Germinal center (tissue), 1 donor: ENCODE data around the gene HHATL.

Source experiments
- DNase-seq: peaks from one replicate; pipeline ENCODE4 v3.0.0; 2012; ENCODE audit warnings: mixed read lengths, low spot score

Gene HHATL

DNA sequence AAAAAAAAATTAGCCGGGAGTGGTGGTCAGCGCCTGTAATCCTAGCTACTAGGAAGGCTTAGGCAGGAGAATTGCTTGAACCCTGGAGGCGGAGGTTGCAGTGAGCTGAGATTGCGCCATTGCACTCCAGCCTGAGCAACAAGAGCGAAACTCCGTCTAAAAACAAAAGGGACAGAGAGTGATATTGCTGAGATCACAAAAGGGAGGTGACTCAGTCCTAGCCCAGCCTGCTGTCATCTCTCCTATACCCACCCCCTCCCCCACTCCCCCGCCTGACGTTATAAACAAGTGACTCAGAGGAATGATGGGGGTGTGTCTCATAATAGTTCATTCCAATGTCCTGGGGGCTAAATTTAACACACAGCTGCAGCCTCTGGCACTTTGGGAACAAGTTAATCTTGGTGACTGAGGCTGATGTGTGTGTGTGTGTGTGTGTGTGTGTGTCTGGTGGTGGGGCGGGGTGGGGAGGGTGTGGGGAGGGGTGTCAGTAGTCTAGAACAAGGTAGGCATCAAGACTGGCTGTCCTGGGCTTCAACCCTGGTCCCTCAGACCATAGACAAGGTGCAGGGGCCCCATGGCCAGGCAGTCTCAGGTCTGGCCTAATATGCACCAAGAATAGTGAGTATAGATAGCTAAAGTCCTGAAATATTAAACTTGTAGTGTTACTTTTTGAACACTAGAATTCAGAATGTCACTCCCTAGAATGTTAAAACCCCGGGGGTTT, 18.6 kb downstream of the HHATL start:
- DNase-seq, result no peak

DNA sequence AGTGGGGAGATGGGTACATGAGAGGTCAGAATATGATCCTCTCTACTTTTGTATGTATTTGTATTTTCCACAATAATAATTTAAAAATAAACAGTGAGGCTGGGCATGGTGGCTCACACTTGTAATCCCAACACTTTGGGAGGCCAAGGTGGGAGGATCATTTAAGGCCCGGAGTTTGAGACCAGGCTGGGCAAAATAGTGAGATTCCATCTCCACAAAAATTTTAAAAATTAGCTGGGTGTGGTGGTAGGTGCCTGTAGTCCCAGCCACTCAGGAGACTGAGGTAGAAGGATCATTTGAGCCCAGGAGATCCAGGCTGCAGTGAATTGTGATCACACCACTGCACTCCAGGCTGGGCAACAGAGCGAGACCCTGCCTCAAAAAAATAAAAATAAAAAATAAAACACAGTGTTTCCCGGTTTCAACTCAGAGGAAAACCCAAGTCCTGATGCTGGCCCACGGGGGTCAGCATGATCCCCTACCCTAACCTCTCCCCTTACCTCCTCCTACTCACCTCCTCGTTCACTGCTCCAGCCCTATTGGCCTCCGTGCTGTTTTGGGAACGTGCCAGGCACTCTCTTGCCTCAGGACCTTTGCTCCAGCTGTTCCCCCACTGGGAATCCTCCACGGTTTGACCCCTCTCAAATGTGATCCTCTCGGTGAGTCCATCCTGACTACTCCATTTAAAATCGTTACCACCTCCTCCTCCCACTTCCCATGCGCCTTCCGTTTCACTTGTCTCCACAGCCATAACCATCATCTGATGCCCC, 20.1 kb downstream of the HHATL start:
- DNase-seq, result no peak

DNA sequence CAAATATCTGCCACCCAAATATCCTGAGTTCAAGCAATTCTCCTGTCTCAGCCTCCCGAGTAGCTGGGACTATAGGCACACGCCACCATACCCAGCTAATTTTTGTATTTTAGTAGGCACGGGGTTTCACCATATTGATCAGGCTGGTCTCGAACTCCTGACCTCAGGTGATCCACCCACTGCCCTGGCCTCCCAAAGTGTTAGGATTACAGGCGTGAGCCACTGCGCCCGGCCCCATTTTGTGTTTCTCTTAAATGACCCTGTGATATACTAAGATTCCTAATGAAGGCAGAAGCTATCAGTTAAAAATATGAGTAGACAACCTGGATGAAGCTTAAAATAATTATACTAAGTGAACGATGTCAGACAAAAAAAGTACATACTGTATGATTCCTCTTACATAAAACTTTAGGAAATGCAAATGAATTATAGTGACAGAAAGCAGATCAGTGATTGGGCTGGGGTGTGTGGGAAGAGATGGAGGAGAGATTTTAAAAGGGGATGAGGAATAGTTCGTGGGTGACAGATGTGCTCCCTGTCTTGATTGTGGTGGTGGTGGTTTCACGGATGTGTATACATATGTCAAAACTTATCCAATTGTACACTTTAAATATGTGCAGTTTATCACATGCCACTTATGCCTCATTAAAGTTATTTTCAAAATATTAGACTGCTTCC, 21.1 kb downstream of the HHATL start:
- no peak for DNase-seq

DNA sequence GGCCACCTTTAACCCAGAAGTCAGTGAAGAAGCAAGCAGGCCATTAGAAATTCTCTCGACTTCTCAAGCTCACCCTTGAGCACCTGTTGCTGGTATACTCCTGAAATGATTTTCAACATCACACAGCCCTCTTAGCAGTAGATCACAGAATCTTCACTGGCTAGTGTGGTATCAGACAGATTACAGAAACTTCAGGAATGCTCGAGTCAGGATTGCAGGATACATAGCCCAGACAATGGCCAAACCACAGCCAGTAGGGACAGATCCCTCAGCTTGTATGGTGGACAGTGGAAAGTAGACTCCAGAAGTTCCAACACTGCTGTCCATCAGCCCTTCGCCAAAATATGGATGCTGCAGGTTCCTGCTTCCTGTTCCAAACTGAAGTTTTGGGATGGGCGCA, 21.8 kb downstream of the HHATL start:
- DNase-seq, result no peak

GRCh38 chr3:42680271-42680670, 22.3 kb downstream of the HHATL start:
- DNase-seq, result no peak

DNA sequence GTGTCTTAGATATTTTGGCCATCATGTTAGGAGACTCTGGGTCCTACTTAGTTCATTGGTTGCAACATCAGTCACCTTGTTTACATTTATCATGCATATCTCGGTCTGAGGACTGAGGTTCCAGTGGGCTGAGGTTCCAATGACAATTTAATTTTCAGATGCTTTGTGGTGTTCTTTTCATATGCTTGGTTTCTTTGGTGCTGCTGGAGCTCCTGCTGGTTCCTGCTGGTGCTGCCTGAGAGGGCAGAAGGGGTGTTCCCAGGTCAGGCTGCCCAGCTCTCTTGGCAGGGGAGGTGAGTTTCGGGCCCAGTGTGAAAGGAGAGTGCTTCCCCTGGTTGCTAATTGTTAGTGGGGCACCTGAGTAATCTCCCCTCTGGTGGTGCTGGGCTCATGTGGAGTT, 24.2 kb downstream of the HHATL start:
- no peak for DNase-seq

DNA sequence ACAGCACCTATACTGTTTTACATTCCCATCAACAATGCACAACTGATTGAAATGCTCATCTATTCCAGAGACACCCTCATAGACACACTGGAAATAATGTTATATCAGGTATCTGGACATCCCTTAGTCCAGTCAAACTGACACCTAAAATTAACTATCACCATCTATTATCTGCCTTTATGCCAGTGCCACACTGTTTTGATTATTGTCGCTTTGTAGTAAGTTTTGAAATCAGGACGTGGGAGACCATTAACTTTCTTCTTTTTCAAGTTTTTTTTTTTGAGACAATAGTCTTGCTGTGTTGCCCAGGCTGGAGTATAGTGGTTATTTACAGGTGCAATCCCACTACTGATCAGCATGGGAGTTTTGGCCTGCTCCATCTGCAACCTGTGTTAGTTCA, 26.7 kb downstream of the HHATL start:
- DNase-seq, result no peak

DNA sequence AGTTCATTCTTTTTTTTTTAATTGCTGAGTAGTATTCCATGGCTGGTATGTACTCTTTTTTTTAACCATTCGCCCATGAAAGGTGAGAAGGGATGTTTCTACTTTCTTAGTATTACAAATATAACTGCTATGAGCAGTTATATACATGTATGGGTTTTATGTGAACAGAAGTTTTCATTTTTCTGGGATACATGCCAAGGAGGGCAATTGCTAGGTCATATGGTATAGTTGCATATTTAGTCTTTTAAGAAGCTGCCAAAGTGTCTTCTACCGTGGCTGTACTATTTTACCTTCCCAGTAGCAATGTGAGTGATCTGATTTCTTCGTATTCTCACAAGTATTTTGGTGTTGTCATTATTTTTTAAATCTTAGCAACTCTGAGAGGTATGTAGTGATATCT, 28.5 kb downstream of the HHATL start:
- no peak for DNase-seq

- DNase-seq, result no peak
Observed at GRCh38 chr3:42673082-42673481, 29.5 kb downstream of the HHATL start.

GRCh38 chr3:42672515-42672914, 30.1 kb downstream of the HHATL start:
- DNase-seq, result no peak

GRCh38 chr3:42670670-42671069, 31.9 kb downstream of the HHATL start:
- DNase-seq, result no peak

DNA sequence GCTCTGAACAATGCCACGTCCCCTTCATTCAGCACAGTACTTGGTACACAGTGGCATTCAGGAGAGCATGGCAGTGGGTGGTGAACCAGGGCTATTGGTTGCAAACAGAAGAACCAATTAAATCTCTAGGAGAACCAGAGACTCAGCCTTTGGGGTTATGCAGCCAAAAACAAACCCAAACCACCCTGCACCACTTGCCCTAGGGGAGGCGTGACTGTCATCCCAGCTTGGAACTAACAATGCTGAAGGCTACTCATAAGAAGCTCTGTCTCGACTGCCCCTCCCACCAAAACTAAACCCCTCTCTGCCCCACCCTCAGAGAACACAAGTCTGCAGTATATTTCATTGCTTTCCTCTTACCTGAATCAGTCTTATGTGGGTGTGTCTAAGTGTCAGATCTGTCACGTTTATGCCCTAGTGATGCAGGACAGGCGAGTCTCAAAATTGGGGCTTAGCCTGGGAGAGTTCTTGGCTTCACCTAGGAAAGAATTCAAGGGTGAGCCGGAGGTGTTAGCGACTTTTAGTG, 32.5 kb downstream of the HHATL start:
- DNase-seq, result no peak

DNA sequence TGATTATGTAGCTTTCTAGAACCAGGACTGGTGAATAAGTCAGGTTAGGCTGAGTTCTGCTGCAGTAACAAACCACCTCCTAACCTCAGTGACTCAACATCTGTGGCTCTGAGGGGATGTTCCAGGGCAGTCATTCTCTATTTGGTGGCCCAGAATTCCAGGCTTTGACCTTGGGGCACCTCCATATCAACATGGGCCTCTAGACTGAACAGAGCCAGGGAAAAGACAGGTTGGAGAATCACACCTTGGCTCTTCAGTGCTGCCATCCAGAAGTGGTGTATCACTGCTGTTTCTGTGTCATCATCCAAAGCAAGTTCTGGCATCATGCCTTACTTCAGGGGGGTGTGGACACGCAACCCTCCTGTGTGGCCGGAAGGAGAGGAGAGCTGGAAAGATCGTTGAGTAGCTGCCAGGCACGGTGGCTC, 33.8 kb downstream of the HHATL start:
- no peak for DNase-seq

- no peak for DNase-seq
Observed at GRCh38 chr3:42668413-42668760, 34.2 kb downstream of the HHATL start.

DNA sequence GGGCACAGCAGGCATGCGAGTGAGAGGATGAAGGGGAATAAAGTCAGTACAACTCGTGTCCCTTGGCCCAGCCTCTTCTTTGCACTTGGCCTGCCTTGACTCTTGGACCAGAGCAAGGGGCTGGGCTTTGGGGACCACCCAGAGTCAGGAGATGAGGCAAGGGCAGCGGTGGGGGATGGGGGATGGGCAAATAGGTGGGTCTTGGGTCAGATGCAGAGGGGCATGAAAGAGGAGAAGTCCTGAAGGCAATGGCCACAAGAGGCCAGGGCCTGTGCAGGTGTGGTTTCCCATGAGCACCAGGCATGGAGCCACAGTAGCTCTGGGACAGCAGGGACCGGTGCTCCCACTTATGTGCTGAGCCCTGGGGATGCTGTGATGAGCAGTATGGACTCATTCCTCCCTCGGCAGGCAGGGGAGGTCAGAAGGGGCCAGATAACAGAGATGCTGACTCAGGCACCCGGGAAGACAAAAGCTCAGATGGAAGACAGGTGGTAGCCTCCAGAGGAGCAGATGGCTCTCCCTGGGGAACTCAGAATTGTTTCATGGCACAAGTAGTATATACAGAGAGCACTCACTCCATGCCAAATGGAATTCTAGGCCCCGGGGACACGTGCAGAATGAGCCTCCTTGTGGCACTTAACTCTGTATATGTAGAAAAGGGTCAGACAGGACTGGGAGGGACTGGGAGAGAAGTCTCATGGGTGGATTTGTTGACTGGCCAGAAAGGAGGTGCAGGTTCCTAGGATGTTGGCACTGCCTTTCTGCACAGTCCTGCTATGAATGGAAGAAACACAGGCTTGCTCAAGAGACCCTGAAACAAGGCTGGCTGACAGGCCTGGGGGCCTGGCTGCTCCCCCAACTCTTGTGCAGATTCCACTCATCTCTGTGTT, 34.8 kb downstream of the HHATL start:
- no peak for DNase-seq

DNA sequence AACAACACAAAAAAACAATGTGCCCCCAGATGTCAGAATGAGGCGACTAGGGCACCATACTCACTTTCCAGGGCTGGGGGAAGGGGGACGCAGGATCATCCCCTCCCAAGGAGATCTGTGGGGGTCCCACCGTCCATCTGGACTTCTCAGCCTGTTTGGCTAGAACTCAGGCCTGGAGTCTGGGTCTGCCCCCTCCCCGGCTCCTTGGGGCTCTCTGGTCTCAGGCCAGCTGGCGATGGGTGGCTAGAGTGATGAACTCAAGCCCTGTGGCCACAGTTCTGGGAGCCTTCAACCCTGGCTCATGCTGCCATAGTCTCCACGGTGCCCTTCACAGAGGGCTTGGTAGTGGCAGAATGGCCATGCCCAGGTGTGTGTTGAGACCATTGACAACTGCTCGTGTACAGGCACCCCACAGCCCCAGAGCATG, 35.5 kb downstream of the HHATL start:
- DNase-seq, result no peak

DNA sequence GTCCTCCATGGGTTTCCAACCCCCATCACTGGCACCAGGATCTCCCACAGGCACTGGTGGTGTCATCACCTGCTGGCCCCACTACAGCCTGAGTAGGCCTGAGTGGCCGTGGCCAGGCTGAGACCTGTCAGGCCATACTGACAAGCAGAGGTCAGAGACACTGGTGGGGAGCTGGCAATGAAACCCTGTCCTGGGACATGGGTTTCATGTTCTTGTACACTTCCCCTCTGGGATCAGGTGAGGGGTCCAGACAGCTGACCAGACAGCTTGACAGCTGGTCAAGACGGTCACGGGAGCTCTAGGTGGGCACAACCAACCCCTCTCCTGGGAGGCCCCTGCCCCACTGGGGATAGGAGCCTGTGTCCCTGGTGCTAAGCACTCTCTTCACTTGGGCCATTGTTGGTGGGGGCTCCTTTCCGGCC, 36.0 kb downstream of the HHATL start:
- DNase-seq, result no peak

DNA sequence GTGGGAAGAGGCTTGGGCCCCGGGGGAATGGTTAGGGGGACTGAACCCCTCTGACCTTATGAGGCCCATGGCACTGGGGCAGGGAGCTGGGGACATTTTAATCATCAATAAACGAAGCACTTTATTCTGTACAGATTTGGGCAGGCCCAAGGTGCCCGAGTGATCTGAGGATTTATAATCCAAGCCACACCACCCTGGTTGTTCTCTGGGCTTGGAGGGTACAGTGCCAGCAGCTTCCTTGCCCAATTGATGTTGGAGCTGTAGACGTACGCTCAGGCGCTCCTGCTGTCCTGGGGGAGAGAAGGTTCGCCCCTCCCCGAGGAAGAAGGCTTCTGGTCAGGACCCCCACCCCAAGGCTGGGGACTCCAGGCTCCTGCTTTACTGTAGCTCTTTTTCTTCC, 36.6 kb downstream of the HHATL start:
- no peak for DNase-seq

- no peak for DNase-seq
Observed at GRCh38 chr3:42665050-42665878, 37.3 kb downstream of the HHATL start.

DNA sequence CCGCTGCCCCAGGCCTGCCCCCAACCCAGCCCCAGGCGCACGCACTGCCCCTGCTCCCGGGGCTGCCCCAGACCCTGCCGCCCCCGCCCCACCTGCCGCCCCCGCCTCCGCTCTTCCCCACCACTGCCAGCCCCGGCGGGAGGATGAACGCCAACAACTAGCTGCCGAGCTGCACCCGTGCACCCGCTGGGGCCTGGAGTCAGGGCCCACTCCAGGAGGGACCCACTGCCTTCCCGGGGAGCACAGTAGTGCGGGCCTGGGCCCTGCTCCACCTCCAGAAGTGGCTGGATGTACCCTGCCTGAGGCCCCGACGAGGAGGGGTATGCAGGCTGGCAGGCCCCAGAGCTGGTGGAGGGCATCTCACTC, 38.2 kb downstream of the HHATL start:
- DNase-seq, result no peak
